GM18517 (cell line): ENCODE data around the gene TPP1.

Source experiments
- ATAC-seq: cut with Tn5 transposase; IDR thresholded peaks from one replicate; pipeline ENCODE4 v1.9.1; 2021; ENCODE audit warnings: mild to moderate bottlenecking, moderate library complexity; ENCODE audit not compliant: unreplicated experiment

Gene TPP1

DNA sequence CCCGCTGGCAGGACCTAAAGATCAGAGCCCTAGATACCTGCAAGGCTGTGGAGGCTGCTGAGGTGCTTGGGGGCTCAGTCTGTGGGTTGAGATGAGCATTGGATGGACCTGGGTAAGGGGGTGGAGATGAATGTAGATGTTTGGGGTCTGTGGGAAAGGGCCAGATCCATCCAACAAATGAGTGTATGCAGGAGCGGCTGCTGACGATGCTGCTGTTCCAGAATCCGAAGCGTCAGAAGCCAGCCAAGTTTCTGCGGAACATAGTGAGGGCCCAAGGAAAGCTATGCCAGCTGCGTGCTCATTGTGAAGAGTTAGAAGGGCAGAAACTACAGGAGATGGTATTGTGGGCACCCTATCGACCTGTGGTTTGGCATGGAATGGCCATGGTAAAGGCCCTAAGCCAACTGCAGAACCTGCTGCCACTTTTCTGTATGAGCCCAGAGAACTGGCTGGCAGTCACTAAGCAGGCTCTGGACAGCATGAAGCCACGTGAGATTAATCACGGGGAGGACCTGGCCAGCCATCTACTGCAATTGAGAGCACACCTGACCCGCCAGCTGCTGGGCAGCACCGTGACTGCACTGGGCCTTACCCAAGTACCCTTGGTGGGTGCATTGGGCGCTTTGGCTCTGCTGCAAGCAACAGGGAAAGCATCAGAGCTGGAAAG, 52.4 kb downstream of the TPP1 start:
- no peak for ATAC-seq

DNA sequence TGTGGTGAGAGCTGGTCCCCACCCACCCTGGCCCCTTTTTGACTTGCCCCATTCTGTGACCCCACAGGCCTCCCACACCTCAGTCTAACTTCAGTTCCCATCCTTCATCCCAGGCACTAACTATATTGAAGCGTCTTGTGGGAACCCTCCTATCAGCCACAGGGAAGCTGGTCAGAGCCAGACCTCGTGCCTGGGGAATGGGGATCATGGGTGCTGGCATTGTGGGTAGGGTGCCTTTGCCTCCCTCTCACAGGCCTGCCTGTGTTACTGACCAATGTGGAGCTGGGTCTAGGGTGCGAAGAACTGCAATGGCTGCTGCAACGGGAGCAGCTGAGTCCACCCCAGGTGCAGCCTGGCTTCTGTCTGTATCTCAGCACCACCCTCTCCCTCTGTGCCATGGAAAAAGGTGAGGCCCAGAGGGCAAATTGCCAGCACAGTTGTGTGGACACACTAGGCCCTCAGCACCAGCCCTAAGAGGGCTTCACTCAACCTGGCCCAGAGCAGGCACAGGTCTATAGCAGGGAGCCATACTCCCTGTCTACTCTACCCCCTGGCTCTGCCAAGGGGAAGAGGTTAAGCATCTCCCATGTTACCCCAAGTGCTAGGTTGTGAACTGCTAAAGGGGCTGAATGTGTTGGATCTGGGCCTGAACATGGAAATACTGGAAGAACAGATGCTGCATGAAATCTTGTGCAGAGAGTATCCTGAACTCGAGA, 53.1 kb downstream of the TPP1 start:
- no peak for ATAC-seq

DNA sequence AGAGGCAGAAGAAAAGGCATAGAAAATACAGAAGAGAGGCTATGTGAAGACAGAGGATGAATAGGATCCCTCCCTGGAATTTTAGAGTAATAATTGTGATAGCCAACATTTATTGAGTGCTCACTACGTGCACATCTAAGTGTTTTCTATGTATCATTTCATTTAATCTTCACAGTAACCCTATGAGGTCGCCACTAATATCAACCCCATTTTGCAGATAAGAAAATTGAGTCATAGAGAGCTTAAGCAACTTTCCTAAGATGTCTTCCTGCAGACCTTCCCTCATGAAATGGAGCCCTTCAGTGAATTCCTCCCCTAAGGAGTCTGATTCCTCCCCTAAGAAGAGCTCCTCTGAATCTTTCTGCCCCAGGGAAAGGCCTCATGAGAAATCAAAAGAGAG, 53.9 kb downstream of the TPP1 start:
- no peak for ATAC-seq

DNA sequence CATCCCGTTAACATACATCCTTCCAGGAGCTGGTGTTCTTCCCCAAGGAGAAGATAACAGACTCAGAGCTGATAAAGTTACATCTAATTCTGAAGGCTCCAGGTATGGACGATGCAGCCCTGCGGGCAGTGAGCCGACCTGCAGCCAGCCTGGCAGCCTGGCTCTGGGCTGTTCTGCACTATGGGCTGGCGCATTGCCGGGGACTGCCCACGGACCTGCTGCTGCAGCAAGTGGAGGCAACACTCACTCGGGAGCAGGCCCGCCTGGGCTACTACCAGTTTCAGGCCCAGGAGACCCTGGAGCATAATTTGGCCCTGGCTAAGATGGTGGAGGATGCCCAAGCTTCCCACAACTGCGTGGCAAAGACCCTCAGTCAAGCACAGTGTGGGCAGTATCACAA, 55.6 kb downstream of the TPP1 start:
- no peak for ATAC-seq

DNA sequence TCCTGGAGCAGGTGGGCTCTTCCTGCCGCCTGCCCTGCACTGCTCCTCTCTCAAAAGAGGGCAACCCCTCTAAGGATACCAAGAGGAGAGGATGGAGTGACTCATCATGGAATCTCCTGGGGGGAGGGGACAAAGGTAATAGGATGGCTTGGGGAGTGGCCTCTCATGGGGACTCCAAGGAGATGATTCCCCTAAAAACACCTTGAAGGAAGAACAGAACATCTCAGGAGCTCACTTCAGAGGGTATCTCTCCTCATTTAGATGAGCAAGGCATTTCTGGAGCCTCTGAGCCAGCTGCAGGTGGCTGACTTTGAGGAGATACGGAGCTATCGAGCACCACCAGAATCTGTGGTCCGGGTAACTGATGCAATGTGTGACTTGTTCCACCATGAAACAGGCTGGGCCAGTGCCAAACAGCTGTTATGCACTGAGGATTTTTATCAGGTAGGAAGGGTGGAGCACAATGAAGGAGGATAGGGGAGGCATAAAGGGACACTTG, 56.1 kb downstream of the TPP1 start:
- no peak for ATAC-seq
